SK-N-SH (cell line): ENCODE measurements around the gene OTC. TPM values are rescaled to one million over a fixed set of nuclear protein-coding genes. Genes with fewer than 3 reads are reported as not detected.

Experiments
- CTCF ChIA-PET: fragments of 300-600, 350-600 bp; formaldehyde crosslinking; extraction: SDS; loops from one replicate; lab custom pipeline; 2021; lab: Yijun Ruan, JAX
- POLR2A ChIA-PET: fragments of 350-600 bp; sonication (Branson Sonifier 250); formaldehyde crosslinking; extraction: SDS; loops from one replicate; lab custom pipeline; 2020; ENCODE audit warnings: antibody characterized with exemption, inconsistent platforms; lab: Yijun Ruan, JAX
- DNase-seq: peaks from one replicate; pipeline ENCODE4 v3.0.0; 2012
- H2AFZ ChIP-seq: fragments of 200-600 bp; sonication (generic); 2 replicates; pipeline ENCODE4 v1.8.1; 2016; ENCODE audit warnings: antibody characterized with exemption, mild to moderate bottlenecking, low read depth
- H3F3A ChIP-seq: fragments of 200-600 bp; sonication (generic); replicated peaks from 2 replicates; pipeline ENCODE3; 2016; ENCODE audit warnings: antibody characterized with exemption, mild to moderate bottlenecking; ENCODE audit not compliant: insufficient read depth
- H3K27ac ChIP-seq, 2 experiments: fragments of 200-500 bp in 1 of 2; fragments of 200-600 bp in 1 of 2; sonication (Bioruptor generic) in 1 of 2; sonication (generic), shearing (Covaris generic) in 1 of 2; 2 replicates each; pipeline versions ENCODE4 v1.5.1 to v1.6.1; 2014 to 2016; ENCODE audit warnings: low read depth in 2 of 2, inconsistent platforms in 1 of 2, low read length in 1 of 2, mild to moderate bottlenecking in 1 of 2, mixed read lengths in 1 of 2
- H3K27me3 ChIP-seq: fragments of 200-600 bp; sonication (generic), shearing (Covaris generic); 2 replicates; pipeline ENCODE4 v1.6.1; 2016; ENCODE audit warnings: mixed run types; ENCODE audit not compliant: insufficient read depth
- H3K36me3 ChIP-seq, 2 experiments: fragments of 200-500 bp in 1 of 2; fragments of 200-600 bp in 1 of 2; sonication (Bioruptor generic) in 1 of 2; sonication (generic) in 1 of 2; replicated peaks in 1 of 2; 2 replicates each; pipeline versions ENCODE3 to v1.5.1; 2014 to 2016; ENCODE audit warnings: low read length in 1 of 2, mild to moderate bottlenecking in 1 of 2; ENCODE audit not compliant: insufficient read depth in 2 of 2, control insufficient read depth in 1 of 2
- H3K4me1 ChIP-seq, 2 experiments: fragments of 200-500 bp in 1 of 2; fragments of 200-600 bp in 1 of 2; sonication (Bioruptor generic) in 1 of 2; sonication (generic), shearing (Covaris generic) in 1 of 2; 2 replicates each; pipeline versions ENCODE4 v1.5.1 to v1.6.1; 2014 to 2016; ENCODE audit warnings: low read depth in 1 of 2, low read length in 1 of 2, mixed run types in 1 of 2; ENCODE audit not compliant: insufficient read depth in 2 of 2, control insufficient read depth in 1 of 2
- H3K4me2 ChIP-seq: fragments of 200-600 bp; sonication (generic), shearing (Covaris generic); 2 replicates; pipeline ENCODE4 v1.6.1; 2017; ENCODE audit warnings: mixed run types
- H3K4me3 ChIP-seq, 2 experiments: fragments of 200-500 bp in 1 of 2; fragments of 200-600 bp in 1 of 2; sonication (Bioruptor generic) in 1 of 2; sonication (generic), shearing (Covaris generic) in 1 of 2; 2 replicates each; pipeline versions ENCODE4 v1.5.1 to v1.8.1; 2014 to 2016; ENCODE audit warnings: low read depth in 2 of 2, inconsistent platforms in 1 of 2, low read length in 1 of 2, mild to moderate bottlenecking in 1 of 2, mixed read lengths in 1 of 2, moderate library complexity in 1 of 2
- H3K79me2 ChIP-seq: fragments of 200-600 bp; sonication (generic); 2 replicates; pipeline ENCODE4 v1.8.1; 2017; ENCODE audit warnings: mild to moderate bottlenecking; ENCODE audit not compliant: insufficient read depth
- H3K9ac ChIP-seq: fragments of 200-600 bp; sonication (generic); 2 replicates; pipeline ENCODE4 v1.6.1; 2017; ENCODE audit warnings: mixed run types
- H3K9me2 ChIP-seq: fragments of 200-600 bp; sonication (generic); 2 replicates; pipeline ENCODE4 v1.6.1; 2017; ENCODE audit warnings: mixed run types
- H3K9me3 ChIP-seq: fragments of 200-600 bp; sonication (generic); 2 replicates; pipeline ENCODE4 v1.6.1; 2017; ENCODE audit warnings: mixed run types, mild to moderate bottlenecking, moderate library complexity
- H4K20me1 ChIP-seq: fragments of 200-600 bp; sonication (generic); 2 replicates; pipeline ENCODE4 v1.6.1; 2017; ENCODE audit warnings: mild to moderate bottlenecking, mixed run types; ENCODE audit not compliant: insufficient read depth
- CHD2 ChIP-seq: fragments of 150-350 bp; IDR thresholded peaks from 2 replicates; pipeline ENCODE4 v1.6.1; 2018; ENCODE audit warnings: low read length; ENCODE audit not compliant: partially characterized antibody
- EP300 ChIP-seq, 2 experiments: IDR thresholded peaks; 2 replicates each; pipeline versions ENCODE4 v1.4.0 to v1.6.1; 2012; ENCODE audit warnings: borderline replicate concordance in 1 of 2, low read depth in 1 of 2, low read length in 1 of 2
- EZH2phosphoT487 ChIP-seq: fragments of 200-600 bp; sonication (generic); IDR thresholded peaks from 2 replicates; pipeline ENCODE4 v1.6.1; 2017; ENCODE audit warnings: low read depth, mixed run types, mild to moderate bottlenecking, antibody characterized with exemption, moderate library complexity, borderline replicate concordance
- FOSL2 ChIP-seq: IDR thresholded peaks from 2 replicates; pipeline ENCODE4 v1.4.0; 2012; ENCODE audit warnings: low read depth, mild to moderate bottlenecking, moderate library complexity, borderline replicate concordance
- FOXJ3 ChIP-seq: sonication (generic); formaldehyde crosslinking; IDR thresholded peaks from 2 replicates; pipeline ENCODE4 v1.5.1; 2020; ENCODE audit warnings: mild to moderate bottlenecking, missing genetic modification reagents
- FOXM1 ChIP-seq: IDR thresholded peaks from 2 replicates; pipeline ENCODE4 v1.4.0; 2012; ENCODE audit warnings: low read depth, mild to moderate bottlenecking
- GABPA ChIP-seq: IDR thresholded peaks from 2 replicates; pipeline ENCODE4 v1.4.0; 2012; ENCODE audit warnings: low read depth, mild to moderate bottlenecking
- GATA2 ChIP-seq: sonication (generic); formaldehyde crosslinking; IDR thresholded peaks from 2 replicates; pipeline ENCODE4 v1.5.0; 2020; ENCODE audit warnings: mild to moderate bottlenecking, missing genetic modification reagents
- MEF2A ChIP-seq: IDR thresholded peaks from 2 replicates; pipeline ENCODE4 v1.4.0; 2012; ENCODE audit warnings: low read depth, borderline replicate concordance
- MXI1 ChIP-seq: IDR thresholded peaks from 2 replicates; pipeline ENCODE4 v1.6.1; 2012; ENCODE audit warnings: mild to moderate bottlenecking, low read depth, low read length, improper control_type of control experiment
- NFIC ChIP-seq: IDR thresholded peaks from 2 replicates; pipeline ENCODE4 v1.4.0; 2012; ENCODE audit warnings: borderline replicate concordance
- NRF1 ChIP-seq: IDR thresholded peaks from 2 replicates; pipeline ENCODE4 v1.6.1; 2012; ENCODE audit warnings: low read depth, mild to moderate bottlenecking, low read length
- RFX5 ChIP-seq: IDR thresholded peaks from 2 replicates; pipeline ENCODE4 v1.6.1; 2012; ENCODE audit warnings: mild to moderate bottlenecking, improper control_type of control experiment, low read length
- RXRA ChIP-seq: IDR thresholded peaks from 2 replicates; pipeline ENCODE4 v1.4.0; 2012; ENCODE audit warnings: low read depth, mild to moderate bottlenecking, borderline replicate concordance
- SIN3A ChIP-seq: IDR thresholded peaks from 2 replicates; pipeline ENCODE4 v1.6.1; 2012; ENCODE audit warnings: low read depth, mild to moderate bottlenecking, low read length, moderate library complexity, borderline replicate concordance
- SMC3 ChIP-seq: IDR thresholded peaks from 2 replicates; pipeline ENCODE4 v1.6.1; 2012; ENCODE audit warnings: low read depth, low read length, improper control_type of control experiment
- TEAD4 ChIP-seq: IDR thresholded peaks from 2 replicates; pipeline ENCODE4 v1.4.0; 2012; ENCODE audit warnings: mild to moderate bottlenecking, borderline replicate concordance; ENCODE audit not compliant: insufficient read depth
- WGBS: methylation state at CpG from one replicate; pipeline ENCODE4 v1.1.6; 2017; ENCODE audit warnings: low lambda C conversion rate; 5-methylcytosine and 5-hydroxymethylcytosine counted together
- polyA plus RNA-seq, 3 experiments: library from polyadenylated mRNA; depleted of rRNA; stranded (reverse); fragments of >200 nt; gene quantifications; 2 replicates each; pipeline ENCODE4 v1.2.3, GENCODE V29; 2012
- TF ChIP-seq, protein P1 (sequence below): IDR thresholded peaks from 2 replicates; pipeline ENCODE4; 2012
- TF ChIP-seq, protein P2 (sequence below): IDR thresholded peaks from 2 replicates; pipeline ENCODE4 v1.4.0; 2012; ENCODE audit warnings: low read depth, borderline replicate concordance
- TF ChIP-seq, protein P3 (sequence below): IDR thresholded peaks from 2 replicates; pipeline ENCODE4 v1.4.0; 2012; ENCODE audit warnings: low read depth

OTC gene
- polyA plus RNA-seq, 1 of the 3 experiments (the other 2 are of a cell fraction) = not detected

DNA sequence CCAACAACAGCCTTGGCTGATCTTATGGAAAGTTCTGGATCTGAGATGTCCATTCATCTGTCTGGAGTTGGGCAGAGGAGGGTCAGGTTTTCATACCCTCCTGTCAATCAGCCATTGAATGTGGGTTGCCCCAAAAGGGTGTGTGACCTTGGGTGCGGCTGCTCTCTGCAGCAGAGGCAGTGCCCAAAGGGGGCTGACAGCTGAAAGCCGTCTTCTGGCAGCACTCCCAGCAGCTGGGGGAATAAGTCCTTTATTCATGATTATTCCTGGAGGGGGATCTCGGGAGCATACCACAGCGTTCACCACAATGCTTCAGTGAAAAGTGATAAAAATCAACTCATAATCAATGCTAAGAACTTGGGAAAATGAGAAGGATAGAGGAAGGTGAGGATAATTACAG, 54.7 kb downstream of the OTC start:
- H4K20me1 ChIP-seq = no peaks in the 10 kb centered on the region
- no peak overlapping the region for H2AFZ ChIP-seq
- POLR2A ChIA-PET = no interaction called here
- CTCF ChIA-PET = no interaction called here
- H3K36me3 ChIP-seq = no peaks in the 10 kb centered on the region
- H3K4me1 ChIP-seq = no peaks in the 10 kb centered on the region; a peak in 1 of 4 replicates
- no peaks in the 10 kb centered on the region for H3K9me3 ChIP-seq
- DNase-seq = no peak
- H3K4me3 ChIP-seq = no peak overlapping the region
- 3% methylated on average over 3 of the region's 4 CpGs for WGBS
- H3K79me2 ChIP-seq = no peaks in the 10 kb centered on the region
- TF ChIP-seq GATA2 (CRISPR knock-in tag) (no peak), RXRA (no peak), EZH2phosphoT487 (no peak), RFX5 (no peak), SIN3A (no peak), NFIC (no peak), TEAD4 (no peak), MEF2A (no peak), CHD2 (no peak), MXI1 (no peak), GABPA (no peak), NRF1 (no peak), FOSL2 (no peak), EP300 (IDR thresholded peaks at IDR 0.05; ENCODE audit: borderline replicate concordance in 1 of 2, low read depth in 1 of 2, low read length in 1 of 2) (no peak), FOXM1 (no peak), SMC3 (no peak), FOXJ3 (CRISPR knock-in tag) (no peak)
- TF ChIP-seq, protein P1, sequence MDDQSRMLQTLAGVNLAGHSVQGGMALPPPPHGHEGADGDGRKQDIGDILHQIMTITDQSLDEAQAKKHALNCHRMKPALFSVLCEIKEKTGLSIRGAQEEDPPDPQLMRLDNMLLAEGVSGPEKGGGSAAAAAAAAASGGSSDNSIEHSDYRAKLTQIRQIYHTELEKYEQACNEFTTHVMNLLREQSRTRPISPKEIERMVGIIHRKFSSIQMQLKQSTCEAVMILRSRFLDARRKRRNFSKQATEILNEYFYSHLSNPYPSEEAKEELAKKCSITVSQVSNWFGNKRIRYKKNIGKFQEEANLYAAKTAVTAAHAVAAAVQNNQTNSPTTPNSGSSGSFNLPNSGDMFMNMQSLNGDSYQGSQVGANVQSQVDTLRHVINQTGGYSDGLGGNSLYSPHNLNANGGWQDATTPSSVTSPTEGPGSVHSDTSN = no peak
- TF ChIP-seq, protein P2, sequence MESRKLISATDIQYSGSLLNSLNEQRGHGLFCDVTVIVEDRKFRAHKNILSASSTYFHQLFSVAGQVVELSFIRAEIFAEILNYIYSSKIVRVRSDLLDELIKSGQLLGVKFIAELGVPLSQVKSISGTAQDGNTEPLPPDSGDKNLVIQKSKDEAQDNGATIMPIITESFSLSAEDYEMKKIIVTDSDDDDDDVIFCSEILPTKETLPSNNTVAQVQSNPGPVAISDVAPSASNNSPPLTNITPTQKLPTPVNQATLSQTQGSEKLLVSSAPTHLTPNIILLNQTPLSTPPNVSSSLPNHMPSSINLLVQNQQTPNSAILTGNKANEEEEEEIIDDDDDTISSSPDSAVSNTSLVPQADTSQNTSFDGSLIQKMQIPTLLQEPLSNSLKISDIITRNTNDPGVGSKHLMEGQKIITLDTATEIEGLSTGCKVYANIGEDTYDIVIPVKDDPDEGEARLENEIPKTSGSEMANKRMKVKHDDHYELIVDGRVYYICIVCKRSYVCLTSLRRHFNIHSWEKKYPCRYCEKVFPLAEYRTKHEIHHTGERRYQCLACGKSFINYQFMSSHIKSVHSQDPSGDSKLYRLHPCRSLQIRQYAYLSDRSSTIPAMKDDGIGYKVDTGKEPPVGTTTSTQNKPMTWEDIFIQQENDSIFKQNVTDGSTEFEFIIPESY = no peak
- TF ChIP-seq, protein P3, sequence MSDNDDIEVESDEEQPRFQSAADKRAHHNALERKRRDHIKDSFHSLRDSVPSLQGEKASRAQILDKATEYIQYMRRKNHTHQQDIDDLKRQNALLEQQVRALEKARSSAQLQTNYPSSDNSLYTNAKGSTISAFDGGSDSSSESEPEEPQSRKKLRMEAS = no peak
- H3K9me2 ChIP-seq = no peaks in the 10 kb centered on the region
- no peak overlapping the region for H3K4me2 ChIP-seq
- H3K27ac ChIP-seq = no peak overlapping the region
- no peak overlapping the region for H3K9ac ChIP-seq
- H3F3A ChIP-seq = no peaks in the 10 kb centered on the region
- peaks cover 5% of the 10 kb centered on the region; the same call in 1 of the 2 replicates for H3K27me3 ChIP-seq
